A673 (cell line): ENCODE results near the gene KYNU.

Source experiments
- EZH2 ChIP-seq: fragments of 200-600 bp; sonication (generic); IDR thresholded peaks from 2 replicates; pipeline ENCODE4 v1.6.1; 2017; ENCODE audit warnings: borderline replicate concordance, low read depth, mild to moderate bottlenecking, mixed read lengths, antibody characterized with exemption, low read length; ENCODE audit not compliant: poor library complexity, severe bottlenecking
- TF ChIP-seq, protein P1 (sequence below): fragments of 300-800, 200-600 bp; sonication (generic); conservative IDR thresholded peaks from 2 replicates; pipeline ENCODE4 v1.5.1; 2017; ENCODE audit warnings: low read depth, mild to moderate bottlenecking, antibody characterized with exemption, low read length, moderate library complexity, mixed read lengths

DNA sequence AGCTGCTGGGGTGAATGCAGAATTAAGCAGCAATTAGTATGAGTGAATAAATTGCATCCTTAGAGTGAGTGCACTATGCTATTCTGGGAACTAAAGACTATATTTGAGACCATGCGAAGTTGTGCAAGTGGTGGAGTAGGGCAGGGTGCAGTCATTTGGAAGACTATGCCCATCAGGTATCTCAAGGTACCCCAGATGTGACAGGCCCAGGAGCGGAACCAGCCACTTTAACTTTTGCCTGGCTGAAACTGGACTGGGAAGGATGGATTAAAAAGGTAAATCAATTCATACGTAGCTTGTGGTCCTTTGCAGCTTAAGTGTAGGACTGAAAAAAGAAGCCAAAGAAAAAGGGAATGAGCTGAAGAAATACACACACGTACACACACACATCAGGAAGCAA, 1.7 kb downstream of the KYNU start:
- TF ChIP-seq, protein P1, sequence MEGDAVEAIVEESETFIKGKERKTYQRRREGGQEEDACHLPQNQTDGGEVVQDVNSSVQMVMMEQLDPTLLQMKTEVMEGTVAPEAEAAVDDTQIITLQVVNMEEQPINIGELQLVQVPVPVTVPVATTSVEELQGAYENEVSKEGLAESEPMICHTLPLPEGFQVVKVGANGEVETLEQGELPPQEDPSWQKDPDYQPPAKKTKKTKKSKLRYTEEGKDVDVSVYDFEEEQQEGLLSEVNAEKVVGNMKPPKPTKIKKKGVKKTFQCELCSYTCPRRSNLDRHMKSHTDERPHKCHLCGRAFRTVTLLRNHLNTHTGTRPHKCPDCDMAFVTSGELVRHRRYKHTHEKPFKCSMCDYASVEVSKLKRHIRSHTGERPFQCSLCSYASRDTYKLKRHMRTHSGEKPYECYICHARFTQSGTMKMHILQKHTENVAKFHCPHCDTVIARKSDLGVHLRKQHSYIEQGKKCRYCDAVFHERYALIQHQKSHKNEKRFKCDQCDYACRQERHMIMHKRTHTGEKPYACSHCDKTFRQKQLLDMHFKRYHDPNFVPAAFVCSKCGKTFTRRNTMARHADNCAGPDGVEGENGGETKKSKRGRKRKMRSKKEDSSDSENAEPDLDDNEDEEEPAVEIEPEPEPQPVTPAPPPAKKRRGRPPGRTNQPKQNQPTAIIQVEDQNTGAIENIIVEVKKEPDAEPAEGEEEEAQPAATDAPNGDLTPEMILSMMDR, result no peak
- TF ChIP-seq EZH2, result no peak
